ENCODE measurements around the gene HSD17B12.

DNA sequence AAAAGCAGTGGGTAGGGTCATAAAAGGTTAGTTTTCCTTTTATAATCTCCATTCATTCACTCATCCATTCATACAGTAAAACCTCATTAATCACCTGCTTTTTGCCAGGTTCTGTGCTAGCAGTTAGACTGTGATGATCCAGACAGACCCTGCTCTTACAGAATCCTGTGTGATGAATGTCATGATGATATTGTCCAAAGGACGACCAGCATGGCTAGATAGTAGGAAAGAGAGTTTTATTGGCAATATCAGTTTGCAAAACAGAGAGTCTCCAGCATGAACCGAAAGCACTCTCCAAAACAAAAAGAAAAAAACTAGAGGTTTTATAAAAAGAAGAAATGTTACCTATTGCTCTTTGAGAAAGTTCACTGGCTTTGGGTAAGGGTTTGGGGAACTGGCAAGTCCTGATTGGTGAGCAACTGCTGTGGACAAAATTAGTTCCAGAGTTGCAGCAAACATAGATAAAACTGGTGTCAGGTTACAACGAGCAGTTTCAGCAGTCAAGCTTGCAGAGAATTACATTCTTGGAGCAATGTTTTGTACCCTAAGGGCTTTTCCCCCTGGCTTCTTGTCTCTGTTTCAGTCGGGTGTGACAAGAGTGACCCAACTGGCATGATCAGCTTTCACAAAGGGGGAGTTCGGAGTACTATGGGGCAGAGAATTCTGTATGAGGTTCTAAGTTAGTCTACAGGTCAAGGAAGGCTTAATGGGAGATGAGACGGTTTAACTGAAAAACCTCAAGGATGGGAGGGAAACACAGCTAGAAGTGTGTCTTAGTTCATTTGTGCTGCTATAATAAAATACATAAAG is 58.3 kb downstream of the HSD17B12 start:
- TF ChIP-seq, protein P1, sequence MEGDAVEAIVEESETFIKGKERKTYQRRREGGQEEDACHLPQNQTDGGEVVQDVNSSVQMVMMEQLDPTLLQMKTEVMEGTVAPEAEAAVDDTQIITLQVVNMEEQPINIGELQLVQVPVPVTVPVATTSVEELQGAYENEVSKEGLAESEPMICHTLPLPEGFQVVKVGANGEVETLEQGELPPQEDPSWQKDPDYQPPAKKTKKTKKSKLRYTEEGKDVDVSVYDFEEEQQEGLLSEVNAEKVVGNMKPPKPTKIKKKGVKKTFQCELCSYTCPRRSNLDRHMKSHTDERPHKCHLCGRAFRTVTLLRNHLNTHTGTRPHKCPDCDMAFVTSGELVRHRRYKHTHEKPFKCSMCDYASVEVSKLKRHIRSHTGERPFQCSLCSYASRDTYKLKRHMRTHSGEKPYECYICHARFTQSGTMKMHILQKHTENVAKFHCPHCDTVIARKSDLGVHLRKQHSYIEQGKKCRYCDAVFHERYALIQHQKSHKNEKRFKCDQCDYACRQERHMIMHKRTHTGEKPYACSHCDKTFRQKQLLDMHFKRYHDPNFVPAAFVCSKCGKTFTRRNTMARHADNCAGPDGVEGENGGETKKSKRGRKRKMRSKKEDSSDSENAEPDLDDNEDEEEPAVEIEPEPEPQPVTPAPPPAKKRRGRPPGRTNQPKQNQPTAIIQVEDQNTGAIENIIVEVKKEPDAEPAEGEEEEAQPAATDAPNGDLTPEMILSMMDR (IDR thresholded peaks at IDR 0.05; ENCODE audit: poor library complexity), result no peak
- no peak for TF ChIP-seq EZH2phosphoT487 (IDR thresholded peaks at IDR 0.05; ENCODE audit: low read depth, severe bottlenecking, unreplicated experiment)
